K562 (cell line): ENCODE measurements around the gene ARHGAP26. TPM values are rescaled to one million over a fixed set of nuclear protein-coding genes. Genes with fewer than 3 reads are reported as not detected.
A peak's percentile ranks its signal among the peaks of the same experiment; 100 is the strongest.

Experiments used
- ATF1 ChIP-seq, 2 experiments: fragments of 450-650 bp in 1 of 2; IDR thresholded peaks; 2 replicates each; pipeline ENCODE4 v1.6.1; 2016; ENCODE audit warnings: missing compliant biosample characterization in 1 of 2, missing genetic modification characterization in 1 of 2
- EWSR1 ChIP-seq: fragments of 450-650 bp; IDR thresholded peaks from 2 replicates; pipeline ENCODE4 v1.6.1; 2018; ENCODE audit warnings: borderline replicate concordance, mild to moderate bottlenecking, low read depth, moderate library complexity; ENCODE audit not compliant: partially characterized antibody
- FOXA1 ChIP-seq: fragments of 450-650 bp; IDR thresholded peaks from 2 replicates; pipeline ENCODE4 v1.6.1; 2016; ENCODE audit warnings: mild to moderate bottlenecking, borderline replicate concordance
- HNRNPLL ChIP-seq: fragments of 200-400 bp; formaldehyde crosslinking; IDR thresholded peaks from 2 replicates; pipeline ENCODE4 v1.6.1; 2017; ENCODE audit warnings: low read length, low read depth, mild to moderate bottlenecking; ENCODE audit not compliant: poor library complexity, severe bottlenecking
- KHSRP ChIP-seq: fragments of 450-650 bp; IDR thresholded peaks from 2 replicates; pipeline ENCODE4 v1.6.1; 2017
- MYC ChIP-seq, 2 experiments: fragments of 250-450 bp in 1 of 2; sonication (Bioruptor Pico) in 1 of 2; IDR thresholded peaks; 2 replicates each; pipeline versions ENCODE4 v1.5.1 to v1.6.1; 2012 to 2021; ENCODE audit warnings: low read depth in 2 of 2, borderline replicate concordance in 1 of 2, improper control_type of control experiment in 1 of 2, low read length in 1 of 2, mild to moderate bottlenecking in 1 of 2, moderate library complexity in 1 of 2
- NFE2 ChIP-seq: IDR thresholded peaks from 2 replicates; pipeline ENCODE4 v1.6.1; 2014; ENCODE audit warnings: antibody characterized with exemption, low read depth
- NFIC ChIP-seq: fragments of 450-650 bp; IDR thresholded peaks from 2 replicates; pipeline ENCODE4 v1.6.1; 2017; ENCODE audit warnings: mild to moderate bottlenecking, inconsistent platforms
- NR1H2 ChIP-seq: sonication (generic); formaldehyde crosslinking; IDR thresholded peaks from 2 replicates; pipeline ENCODE4 v1.4.0; 2020; ENCODE audit warnings: mild to moderate bottlenecking, missing genetic modification reagents
- PHB2 ChIP-seq: fragments of 450-650 bp; IDR thresholded peaks from 2 replicates; pipeline ENCODE4 v1.6.1; 2017; ENCODE audit warnings: low read depth
- SMARCB1 ChIP-seq: IDR thresholded peaks from 2 replicates; pipeline ENCODE4 v1.6.1; 2011; ENCODE audit warnings: improper control_type of control experiment, low read depth; ENCODE audit not compliant: insufficient read length
- SPI1 ChIP-seq: IDR thresholded peaks from 2 replicates; pipeline ENCODE4 v1.6.1; 2011; ENCODE audit warnings: low read depth, low read length, control low read depth, borderline replicate concordance
- ZNF212 ChIP-seq: fragments of 450-650 bp; formaldehyde crosslinking; IDR thresholded peaks from 2 replicates; pipeline ENCODE4 v1.4.0; 2020; ENCODE audit warnings: mild to moderate bottlenecking
- ZNF24 ChIP-seq: fragments of 450-650 bp; IDR thresholded peaks from 2 replicates; pipeline ENCODE4 v1.6.1; 2016
- ZNF324 ChIP-seq: fragments of 250-450 bp; sonication (Bioruptor Pico); IDR thresholded peaks from 2 replicates; pipeline ENCODE4 v1.4.0; 2020; ENCODE audit warnings: mild to moderate bottlenecking
- ZNF445 ChIP-seq: fragments of 250-450 bp; sonication (Bioruptor Pico); IDR thresholded peaks from 2 replicates; pipeline ENCODE4 v1.4.0; 2020; ENCODE audit warnings: low read depth, mild to moderate bottlenecking, moderate library complexity
- ZNF589 ChIP-seq: fragments of 200-800 bp; sonication (Bioruptor generic); IDR thresholded peaks from 2 replicates; pipeline ENCODE4 v1.6.1; 2016; ENCODE audit warnings: low read depth, missing genetic modification characterization, missing compliant biosample characterization
- ZNF644 ChIP-seq: fragments of 200-800 bp; sonication (Bioruptor generic); IDR thresholded peaks from 2 replicates; pipeline ENCODE4 v1.6.1; 2016; ENCODE audit warnings: low read depth, missing genetic modification characterization, missing compliant biosample characterization
- polyA plus RNA-seq, 8 experiments: library from polyadenylated mRNA; depleted of rRNA in 4 of 8; stranded (reverse) in 5 of 8; unstranded in 3 of 8; fragments of >200 nt; fragmentation: Nextera tagmentation in 2 of 8; fragmentation: Illumina TruSeq in 1 of 8; extraction: Ambion mirVana in 2 of 8; extraction: Trizol in 1 of 8; gene quantifications; 2 replicates each; pipeline versions ENCODE4 v1.2.1 to v1.2.3, GENCODE V29; 2011 to 2014; ENCODE audit warnings: inconsistent platforms in 1 of 8, missing spikeins in 1 of 8
- total RNA-seq, 7 experiments: library from RNA; depleted of rRNA in 6 of 7; stranded (reverse); fragments of >200 nt in 6 of 7; fragmentation: Illumina TruSeq in 2 of 7; extraction: Trizol in 2 of 7; gene quantifications; 2 replicates each; pipeline versions ENCODE4 v1.2.1 to v1.2.3, GENCODE V29; 2011 to 2021; ENCODE audit warnings: low replicate concordance in 1 of 7
- TF ChIP-seq, protein P1 (sequence below): fragments of 450-650 bp; formaldehyde crosslinking; IDR thresholded peaks from 2 replicates; pipeline ENCODE4 v1.4.0; 2022; ENCODE audit warnings: missing genetic modification characterization
- TF ChIP-seq, protein P2 (sequence below), 3 experiments: IDR thresholded peaks in 2 of 3; conservative IDR thresholded peaks in 1 of 3; 2 replicates each; pipeline ENCODE4 v1.5.1; 2011 to 2012; ENCODE audit warnings: low read length in 3 of 3, mild to moderate bottlenecking in 3 of 3, control low read depth in 2 of 3, improper control_type of control experiment in 1 of 3, inconsistent platforms in 1 of 3, low read depth in 1 of 3, mixed read lengths in 1 of 3, moderate library complexity in 1 of 3; ENCODE audit not compliant: insufficient read depth in 2 of 3
- TF ChIP-seq, protein P3 (sequence below): sonication (generic); formaldehyde crosslinking; IDR thresholded peaks from 2 replicates; pipeline ENCODE4 v1.5.0; 2020; ENCODE audit warnings: missing genetic modification reagents
- TF ChIP-seq, protein P4 (sequence below), 3 experiments: fragments of 200-800 bp in 1 of 3; sonication (Bioruptor generic) in 1 of 3; sonication (generic) in 1 of 3; formaldehyde crosslinking in 1 of 3; IDR thresholded peaks; 2 replicates each; pipeline versions ENCODE4 v1.6.1 to v1.8.0; 2016 to 2022; ENCODE audit warnings: mild to moderate bottlenecking in 2 of 3, missing compliant biosample characterization in 2 of 3, missing genetic modification characterization in 2 of 3, missing genetic modification reagents in 1 of 3
- TF ChIP-seq, protein P5 (sequence below): sonication (generic); IDR thresholded peaks from 2 replicates; pipeline ENCODE4 v1.6.1; 2016

ARHGAP26 gene
- total and polyA plus RNA-seq, 9 of the 15 experiments (the other 6 are each of a cell fraction or from before 2014, with no cell fraction given), result 0.13 to 1.1 (median 0.55) TPM

DNA sequence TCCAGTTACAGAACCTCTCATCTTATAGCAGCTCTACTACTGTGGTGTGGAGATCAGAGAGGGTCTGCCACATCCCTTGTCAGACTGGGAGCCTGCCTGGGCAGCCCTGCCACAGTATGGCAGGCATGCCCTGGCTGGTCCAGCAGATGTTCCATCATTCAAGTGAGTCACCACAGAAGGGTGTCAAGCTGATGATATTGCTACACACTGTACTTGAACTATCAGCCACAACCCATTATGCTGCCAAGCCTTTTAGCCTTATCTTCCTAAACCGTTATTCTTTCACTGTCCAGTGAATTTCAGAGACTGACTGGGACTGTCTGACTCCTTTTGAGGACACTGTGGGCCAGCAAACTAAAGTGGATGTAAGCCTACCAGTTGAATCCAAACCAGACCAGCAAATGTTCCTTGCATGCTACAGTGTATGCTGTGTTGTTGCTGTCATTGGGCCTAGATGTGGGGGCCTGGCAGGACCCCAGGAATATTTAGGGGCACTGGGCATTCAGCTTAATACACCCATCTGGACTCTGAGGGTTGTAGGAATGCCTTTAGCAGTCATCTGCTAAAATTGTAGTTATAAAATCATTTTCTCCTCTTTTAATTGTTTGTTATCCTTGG, 430.7 kb downstream of the ARHGAP26 start (continued):
- TF ChIP-seq, protein P1, sequence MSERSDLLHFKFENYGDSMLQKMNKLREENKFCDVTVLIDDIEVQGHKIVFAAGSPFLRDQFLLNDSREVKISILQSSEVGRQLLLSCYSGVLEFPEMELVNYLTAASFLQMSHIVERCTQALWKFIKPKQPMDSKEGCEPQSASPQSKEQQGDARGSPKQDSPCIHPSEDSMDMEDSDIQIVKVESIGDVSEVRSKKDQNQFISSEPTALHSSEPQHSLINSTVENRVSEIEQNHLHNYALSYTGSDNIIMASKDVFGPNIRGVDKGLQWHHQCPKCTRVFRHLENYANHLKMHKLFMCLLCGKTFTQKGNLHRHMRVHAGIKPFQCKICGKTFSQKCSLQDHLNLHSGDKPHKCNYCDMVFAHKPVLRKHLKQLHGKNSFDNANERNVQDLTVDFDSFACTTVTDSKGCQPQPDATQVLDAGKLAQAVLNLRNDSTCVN (CRISPR knock-in tag), result no peak
- no peak for TF ChIP-seq KHSRP
- TF ChIP-seq, protein P2, sequence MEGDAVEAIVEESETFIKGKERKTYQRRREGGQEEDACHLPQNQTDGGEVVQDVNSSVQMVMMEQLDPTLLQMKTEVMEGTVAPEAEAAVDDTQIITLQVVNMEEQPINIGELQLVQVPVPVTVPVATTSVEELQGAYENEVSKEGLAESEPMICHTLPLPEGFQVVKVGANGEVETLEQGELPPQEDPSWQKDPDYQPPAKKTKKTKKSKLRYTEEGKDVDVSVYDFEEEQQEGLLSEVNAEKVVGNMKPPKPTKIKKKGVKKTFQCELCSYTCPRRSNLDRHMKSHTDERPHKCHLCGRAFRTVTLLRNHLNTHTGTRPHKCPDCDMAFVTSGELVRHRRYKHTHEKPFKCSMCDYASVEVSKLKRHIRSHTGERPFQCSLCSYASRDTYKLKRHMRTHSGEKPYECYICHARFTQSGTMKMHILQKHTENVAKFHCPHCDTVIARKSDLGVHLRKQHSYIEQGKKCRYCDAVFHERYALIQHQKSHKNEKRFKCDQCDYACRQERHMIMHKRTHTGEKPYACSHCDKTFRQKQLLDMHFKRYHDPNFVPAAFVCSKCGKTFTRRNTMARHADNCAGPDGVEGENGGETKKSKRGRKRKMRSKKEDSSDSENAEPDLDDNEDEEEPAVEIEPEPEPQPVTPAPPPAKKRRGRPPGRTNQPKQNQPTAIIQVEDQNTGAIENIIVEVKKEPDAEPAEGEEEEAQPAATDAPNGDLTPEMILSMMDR (IDR thresholded peaks at IDR 0.05 in 2 of 3, conservative IDR thresholded peaks at IDR 0.05 in 1 of 3; ENCODE audit: insufficient read depth in 2 of 3, low read depth in 1 of 3, low read length in 3 of 3), result no peak
- no peak for TF ChIP-seq MYC (IDR thresholded peaks at IDR 0.05; ENCODE audit: low read depth, low read length)
- TF ChIP-seq MYC (CRISPR knock-in tag; IDR thresholded peaks at IDR 0.05; ENCODE audit: borderline replicate concordance, low read depth), result no peak
- no peak for TF ChIP-seq PHB2
- peak; percentile 34; the same call in 1 of the 2 replicates for TF ChIP-seq ZNF24
- TF ChIP-seq ZNF589 (CRISPR knock-in tag), result no peak
- no peak for TF ChIP-seq HNRNPLL
- TF ChIP-seq SPI1, result no peak
- TF ChIP-seq NFE2, result no peak
- TF ChIP-seq, protein P3, sequence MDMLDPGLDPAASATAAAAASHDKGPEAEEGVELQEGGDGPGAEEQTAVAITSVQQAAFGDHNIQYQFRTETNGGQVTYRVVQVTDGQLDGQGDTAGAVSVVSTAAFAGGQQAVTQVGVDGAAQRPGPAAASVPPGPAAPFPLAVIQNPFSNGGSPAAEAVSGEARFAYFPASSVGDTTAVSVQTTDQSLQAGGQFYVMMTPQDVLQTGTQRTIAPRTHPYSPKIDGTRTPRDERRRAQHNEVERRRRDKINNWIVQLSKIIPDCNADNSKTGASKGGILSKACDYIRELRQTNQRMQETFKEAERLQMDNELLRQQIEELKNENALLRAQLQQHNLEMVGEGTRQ (CRISPR knock-in tag), result no peak
- TF ChIP-seq, protein P4, sequence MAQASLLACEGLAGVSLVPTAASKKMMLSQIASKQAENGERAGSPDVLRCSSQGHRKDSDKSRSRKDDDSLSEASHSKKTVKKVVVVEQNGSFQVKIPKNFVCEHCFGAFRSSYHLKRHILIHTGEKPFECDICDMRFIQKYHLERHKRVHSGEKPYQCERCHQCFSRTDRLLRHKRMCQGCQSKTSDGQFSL (CRISPR knock-in tag; IDR thresholded peaks at IDR 0.05), result no peak
- TF ChIP-seq, protein P4 (tag; IDR thresholded peaks at IDR 0.05), result no peak
- TF ChIP-seq, protein P5, sequence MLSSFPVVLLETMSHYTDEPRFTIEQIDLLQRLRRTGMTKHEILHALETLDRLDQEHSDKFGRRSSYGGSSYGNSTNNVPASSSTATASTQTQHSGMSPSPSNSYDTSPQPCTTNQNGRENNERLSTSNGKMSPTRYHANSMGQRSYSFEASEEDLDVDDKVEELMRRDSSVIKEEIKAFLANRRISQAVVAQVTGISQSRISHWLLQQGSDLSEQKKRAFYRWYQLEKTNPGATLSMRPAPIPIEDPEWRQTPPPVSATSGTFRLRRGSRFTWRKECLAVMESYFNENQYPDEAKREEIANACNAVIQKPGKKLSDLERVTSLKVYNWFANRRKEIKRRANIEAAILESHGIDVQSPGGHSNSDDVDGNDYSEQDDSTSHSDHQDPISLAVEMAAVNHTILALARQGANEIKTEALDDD, result peak; percentile 79
- no peak for TF ChIP-seq ZNF324 (CRISPR knock-in tag)
- TF ChIP-seq NFIC, result peak; percentile 74
- no peak for TF ChIP-seq SMARCB1
- no peak for TF ChIP-seq ZNF212 (CRISPR knock-in tag)
- no peak for TF ChIP-seq NR1H2 (CRISPR knock-in tag)
- TF ChIP-seq ZNF644 (tag), result no peak; the same call in 1 of the 2 replicates
- TF ChIP-seq EWSR1, result no peak
- TF ChIP-seq ATF1 (CRISPR knock-in tag; IDR thresholded peaks at IDR 0.05), result no peak
- TF ChIP-seq ATF1 (tag; IDR thresholded peaks at IDR 0.05), result 0 out of 2 replicates have a peak, but pooled peaks have one; percentile 16
- TF ChIP-seq ZNF445 (CRISPR knock-in tag), result no peak
- no peak for TF ChIP-seq FOXA1
